Ishikawa (cell line): ENCODE data around the gene COG6.

Experiments used
- CEBPB ChIP-seq: IDR thresholded peaks from 2 replicates; pipeline ENCODE4 v1.6.1; 2012
- CREB1 ChIP-seq: IDR thresholded peaks from 2 replicates; pipeline ENCODE4 v1.6.1; 2012; ENCODE audit warnings: low read depth
- EGR1 ChIP-seq: IDR thresholded peaks from 2 replicates; pipeline ENCODE4 v1.6.1; 2012
- EP300 ChIP-seq: IDR thresholded peaks from 2 replicates; pipeline ENCODE4 v1.6.1; 2012; ENCODE audit warnings: borderline replicate concordance
- FOXM1 ChIP-seq: IDR thresholded peaks from 2 replicates; pipeline ENCODE4 v1.6.1; 2012; ENCODE audit warnings: low read depth, borderline replicate concordance
- NFIC ChIP-seq: IDR thresholded peaks from 2 replicates; pipeline ENCODE4 v1.6.1; 2012
- RAD21 ChIP-seq: IDR thresholded peaks from 2 replicates; pipeline ENCODE4 v1.6.1; 2012; ENCODE audit warnings: low read depth
- TAF1 ChIP-seq: IDR thresholded peaks from 2 replicates; pipeline ENCODE4 v1.6.1; 2012; ENCODE audit warnings: low read depth, mild to moderate bottlenecking
- TCF12 ChIP-seq: IDR thresholded peaks from 2 replicates; pipeline ENCODE4 v1.6.1; 2012; ENCODE audit warnings: low read depth
- TEAD4 ChIP-seq: IDR thresholded peaks from 2 replicates; pipeline ENCODE4 v1.6.1; 2012
- YY1 ChIP-seq: IDR thresholded peaks from 2 replicates; pipeline ENCODE4 v1.6.1; 2012; ENCODE audit warnings: low read depth
- ZBTB7A ChIP-seq: IDR thresholded peaks from 2 replicates; pipeline ENCODE4 v1.6.1; 2012; ENCODE audit warnings: low read depth
- TF ChIP-seq, protein P1 (sequence below): IDR thresholded peaks from 2 replicates; pipeline ENCODE4 v1.6.1; 2012
- TF ChIP-seq, protein P2 (sequence below): IDR thresholded peaks from 2 replicates; pipeline ENCODE4 v1.6.1; 2012; ENCODE audit warnings: low read depth, mild to moderate bottlenecking
- TF ChIP-seq, protein P3 (sequence below): IDR thresholded peaks from 2 replicates; pipeline ENCODE4 v1.6.1; 2012

The COG6 gene

DNA sequence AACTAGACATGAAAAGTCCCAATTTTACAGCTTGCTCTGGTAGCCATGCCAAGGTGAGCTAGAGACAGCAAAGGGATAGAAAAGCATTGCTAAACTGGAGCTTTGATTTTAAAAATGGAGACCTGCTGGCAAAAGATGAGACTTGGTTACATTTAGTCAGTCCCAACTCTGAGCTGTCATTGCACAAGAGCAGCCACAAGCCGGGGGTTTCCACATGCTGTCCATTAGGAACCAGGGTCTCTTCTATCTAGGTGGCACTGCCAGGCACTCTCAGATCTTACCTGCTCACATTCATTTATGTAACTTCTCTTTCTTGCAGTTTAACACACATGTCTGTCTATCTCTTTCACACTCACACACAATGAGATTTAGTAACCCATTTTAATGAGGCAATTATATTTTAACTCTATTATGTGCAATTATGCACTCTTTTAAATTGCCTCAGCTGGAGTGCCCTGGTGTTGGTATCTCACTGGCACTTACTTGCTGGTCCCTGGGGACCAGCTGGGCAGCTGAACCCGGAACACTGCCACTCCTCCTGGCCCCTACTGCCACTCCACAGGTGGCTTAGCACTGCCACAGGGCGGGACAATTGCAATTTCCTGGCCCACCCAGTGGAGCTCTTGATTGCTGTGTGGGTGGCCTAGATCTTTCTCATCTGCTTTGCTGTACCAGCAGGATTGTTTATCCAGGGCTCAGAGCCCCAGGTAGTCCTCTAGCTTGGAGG, 112.5 kb downstream of the COG6 start:
- TF ChIP-seq EP300 = no peak
- TF ChIP-seq EGR1 = peak; percentile 64
- TF ChIP-seq TCF12 = peak; percentile 13; the same call in 1 of the 2 replicates
- TF ChIP-seq NFIC = 0 out of 2 replicates have a peak, but pooled peaks have one; percentile 10
- no peak for TF ChIP-seq RAD21

DNA sequence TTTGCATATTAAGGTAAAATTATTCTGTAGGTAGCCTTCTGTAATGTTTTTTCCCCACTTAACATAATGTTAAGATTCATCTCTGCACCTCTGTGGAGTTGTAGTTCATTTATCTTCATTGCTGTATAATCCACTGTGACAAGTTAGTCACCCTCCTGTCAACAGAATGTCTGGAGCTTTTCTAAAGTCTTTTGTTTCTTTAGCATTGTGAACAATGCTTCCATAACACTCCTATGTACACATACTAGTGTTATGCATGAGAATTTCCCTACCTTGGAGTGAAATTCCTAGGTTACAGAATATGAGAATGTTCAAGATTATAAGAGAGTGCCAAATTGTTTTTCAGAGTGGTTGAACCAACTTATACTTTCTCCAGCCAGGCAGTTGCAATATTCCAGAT, 113.5 kb downstream of the COG6 start:
- no peak for TF ChIP-seq TCF12
- TF ChIP-seq FOXM1 = no peak
- no peak for TF ChIP-seq EP300
- TF ChIP-seq, protein P1, sequence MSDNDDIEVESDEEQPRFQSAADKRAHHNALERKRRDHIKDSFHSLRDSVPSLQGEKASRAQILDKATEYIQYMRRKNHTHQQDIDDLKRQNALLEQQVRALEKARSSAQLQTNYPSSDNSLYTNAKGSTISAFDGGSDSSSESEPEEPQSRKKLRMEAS = no peak
- TF ChIP-seq RAD21 = no peak
- TF ChIP-seq TEAD4 = no peak
- no peak for TF ChIP-seq EGR1
- TF ChIP-seq CEBPB = no peak
- TF ChIP-seq, protein P2, sequence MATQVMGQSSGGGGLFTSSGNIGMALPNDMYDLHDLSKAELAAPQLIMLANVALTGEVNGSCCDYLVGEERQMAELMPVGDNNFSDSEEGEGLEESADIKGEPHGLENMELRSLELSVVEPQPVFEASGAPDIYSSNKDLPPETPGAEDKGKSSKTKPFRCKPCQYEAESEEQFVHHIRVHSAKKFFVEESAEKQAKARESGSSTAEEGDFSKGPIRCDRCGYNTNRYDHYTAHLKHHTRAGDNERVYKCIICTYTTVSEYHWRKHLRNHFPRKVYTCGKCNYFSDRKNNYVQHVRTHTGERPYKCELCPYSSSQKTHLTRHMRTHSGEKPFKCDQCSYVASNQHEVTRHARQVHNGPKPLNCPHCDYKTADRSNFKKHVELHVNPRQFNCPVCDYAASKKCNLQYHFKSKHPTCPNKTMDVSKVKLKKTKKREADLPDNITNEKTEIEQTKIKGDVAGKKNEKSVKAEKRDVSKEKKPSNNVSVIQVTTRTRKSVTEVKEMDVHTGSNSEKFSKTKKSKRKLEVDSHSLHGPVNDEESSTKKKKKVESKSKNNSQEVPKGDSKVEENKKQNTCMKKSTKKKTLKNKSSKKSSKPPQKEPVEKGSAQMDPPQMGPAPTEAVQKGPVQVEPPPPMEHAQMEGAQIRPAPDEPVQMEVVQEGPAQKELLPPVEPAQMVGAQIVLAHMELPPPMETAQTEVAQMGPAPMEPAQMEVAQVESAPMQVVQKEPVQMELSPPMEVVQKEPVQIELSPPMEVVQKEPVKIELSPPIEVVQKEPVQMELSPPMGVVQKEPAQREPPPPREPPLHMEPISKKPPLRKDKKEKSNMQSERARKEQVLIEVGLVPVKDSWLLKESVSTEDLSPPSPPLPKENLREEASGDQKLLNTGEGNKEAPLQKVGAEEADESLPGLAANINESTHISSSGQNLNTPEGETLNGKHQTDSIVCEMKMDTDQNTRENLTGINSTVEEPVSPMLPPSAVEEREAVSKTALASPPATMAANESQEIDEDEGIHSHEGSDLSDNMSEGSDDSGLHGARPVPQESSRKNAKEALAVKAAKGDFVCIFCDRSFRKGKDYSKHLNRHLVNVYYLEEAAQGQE = no peak
- TF ChIP-seq, protein P3, sequence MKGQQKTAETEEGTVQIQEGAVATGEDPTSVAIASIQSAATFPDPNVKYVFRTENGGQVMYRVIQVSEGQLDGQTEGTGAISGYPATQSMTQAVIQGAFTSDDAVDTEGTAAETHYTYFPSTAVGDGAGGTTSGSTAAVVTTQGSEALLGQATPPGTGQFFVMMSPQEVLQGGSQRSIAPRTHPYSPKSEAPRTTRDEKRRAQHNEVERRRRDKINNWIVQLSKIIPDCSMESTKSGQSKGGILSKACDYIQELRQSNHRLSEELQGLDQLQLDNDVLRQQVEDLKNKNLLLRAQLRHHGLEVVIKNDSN = no peak
- no peak for TF ChIP-seq NFIC
- no peak for TF ChIP-seq CREB1
- no peak for TF ChIP-seq TAF1
- no peak for TF ChIP-seq ZBTB7A
- no peak for TF ChIP-seq YY1

DNA sequence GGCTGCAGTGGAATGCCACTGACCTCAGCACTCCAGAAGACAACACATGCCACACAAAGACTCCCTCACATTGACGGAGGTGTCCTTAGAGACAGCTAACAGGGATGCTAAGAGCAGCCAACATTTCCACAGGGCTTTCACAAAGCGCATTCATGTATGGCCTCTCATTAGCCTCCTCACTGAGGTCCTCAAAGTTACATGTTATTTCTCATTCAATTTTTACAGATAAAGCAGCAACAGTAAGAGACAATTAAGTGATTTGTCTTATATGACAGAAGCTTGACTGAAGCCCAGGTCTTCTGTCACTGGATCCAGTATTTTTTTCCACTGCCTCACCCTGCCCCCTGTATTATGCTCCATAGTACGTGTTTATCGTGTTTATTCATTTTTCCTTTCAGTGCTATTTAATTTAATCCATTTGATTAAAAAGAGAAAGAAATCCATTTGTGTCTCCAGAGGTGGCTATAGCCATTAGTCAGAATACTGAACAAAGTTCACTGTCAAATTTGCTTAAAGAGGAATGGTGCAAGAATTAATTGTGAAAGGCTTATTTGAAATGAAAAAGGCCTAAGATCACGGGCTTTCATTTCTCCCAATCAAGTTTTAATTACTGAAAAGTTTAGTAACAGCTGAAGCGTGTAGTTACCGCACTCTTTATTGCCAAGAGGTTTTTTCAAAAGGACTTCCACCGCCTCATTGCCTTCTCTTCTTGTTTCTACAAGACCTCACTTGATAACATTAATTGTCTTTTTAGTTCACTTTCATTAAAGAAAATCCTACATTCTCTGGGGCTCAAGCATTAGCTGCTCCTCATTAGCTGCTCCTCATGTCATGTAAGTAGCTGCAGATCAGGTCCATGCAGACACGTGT, 115.0 kb downstream of the COG6 start:
- TF ChIP-seq, protein P2 = no peak
- TF ChIP-seq RAD21 = no peak

DNA sequence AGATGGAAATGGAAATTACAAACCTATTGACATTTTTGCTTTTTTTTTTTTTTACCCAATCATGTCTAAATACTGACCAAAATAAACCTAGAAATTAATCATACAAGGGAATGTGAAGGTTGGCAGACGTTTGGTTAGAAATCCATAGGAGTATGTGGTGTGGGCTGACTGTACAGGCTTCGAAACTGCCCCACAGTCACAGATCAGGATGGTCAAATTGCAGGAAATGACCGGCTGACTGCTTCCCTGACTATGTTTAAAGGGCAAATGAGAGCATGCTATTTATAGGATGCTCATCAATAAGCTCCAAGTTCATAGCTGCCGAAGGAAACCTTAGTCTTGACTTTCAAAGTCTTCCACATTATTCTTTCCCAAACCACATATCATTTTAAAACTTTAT, 118.4 kb downstream of the COG6 start:
- TF ChIP-seq, protein P2 = no peak

DNA sequence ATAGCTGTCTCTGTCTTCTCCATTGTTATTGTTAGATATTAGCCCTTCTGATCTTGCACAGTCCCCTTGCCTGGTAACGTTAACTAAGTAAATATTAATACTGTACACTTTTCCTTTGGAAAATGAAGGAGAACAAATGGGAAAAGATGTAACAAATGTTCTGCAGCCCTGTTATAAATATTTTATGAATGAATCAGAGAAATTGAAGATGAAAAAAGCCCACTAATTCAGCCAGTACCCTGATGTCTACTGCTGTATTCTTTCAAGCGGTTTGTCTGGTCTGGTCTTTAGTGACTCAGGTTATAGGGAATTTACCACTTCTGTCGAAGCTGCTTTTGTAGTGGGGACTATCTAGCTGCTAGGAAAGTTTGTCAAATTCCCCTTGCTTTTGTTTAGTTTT, 121.0 kb downstream of the COG6 start:
- TF ChIP-seq TEAD4 = no peak
- TF ChIP-seq, protein P1 = no peak
- no peak for TF ChIP-seq EP300
- TF ChIP-seq, protein P3 = no peak
- TF ChIP-seq TAF1 = no peak
- no peak for TF ChIP-seq TCF12
- TF ChIP-seq YY1 = no peak
- no peak for TF ChIP-seq FOXM1
- TF ChIP-seq, protein P2 = no peak
- no peak for TF ChIP-seq CEBPB
- no peak for TF ChIP-seq CREB1
- TF ChIP-seq NFIC = no peak
- no peak for TF ChIP-seq ZBTB7A
